Calu3 (cell line): ENCODE results near the gene SFTA2. TPM values are rescaled to one million over a fixed set of nuclear protein-coding genes. Genes with fewer than 3 reads are reported as not detected.
"Not testable (repeated sequence)": the region's sequence is repeated elsewhere in the genome, so short reads cannot be mapped to it uniquely, and the experiment has no call there.

ENCODE experiments used
- BruUV-seq: library from RNA; stranded (reverse); fragments of 400-500 nt; replicated peaks from 2 replicates; lab custom pipeline; 2021; lab: Mats Ljungman, UMichigan
- CTCF ChIA-PET: fragments of 300-600 bp; sonication (Branson Sonifier 250); formaldehyde crosslinking; loops from one replicate; lab custom pipeline; 2022; ENCODE audit warnings: antibody characterized with exemption; lab: Charles Lee
- DNase-seq: peaks from one replicate; pipeline ENCODE4 v3.0.0; 2022
- H3K27ac Mint-ChIP-seq: one replicate; pipeline ENCODE4 v1.8.0; 2022; ENCODE audit warnings: mixed read lengths; ENCODE audit not compliant: unreplicated experiment
- H3K27me3 Mint-ChIP-seq: one replicate; pipeline ENCODE4 v1.8.0; 2022; ENCODE audit warnings: mixed read lengths; ENCODE audit not compliant: unreplicated experiment
- H3K36me3 Mint-ChIP-seq: one replicate; pipeline ENCODE4 v1.8.0; 2022; ENCODE audit warnings: mild to moderate bottlenecking, moderate library complexity, mixed read lengths; ENCODE audit not compliant: insufficient read depth, unreplicated experiment
- H3K4me1 Mint-ChIP-seq: one replicate; pipeline ENCODE4 v1.8.0; 2022; ENCODE audit warnings: mild to moderate bottlenecking, low read depth, mixed read lengths; ENCODE audit not compliant: unreplicated experiment
- H3K4me3 Mint-ChIP-seq: one replicate; pipeline ENCODE4 v1.8.0; 2022; ENCODE audit warnings: mild to moderate bottlenecking, low read depth, moderate library complexity, mixed read lengths; ENCODE audit not compliant: unreplicated experiment
- H3K9me3 Mint-ChIP-seq: one replicate; pipeline ENCODE4 v1.8.0; 2022; ENCODE audit warnings: low read depth, mixed read lengths; ENCODE audit not compliant: unreplicated experiment
- intact Hi-C: fragments of 100-400 bp; cut with micrococcal nuclease; formaldehyde crosslinking; loops from one replicate; pipeline ENCODE4 v1.10.0; 2022; ENCODE audit not compliant: unreplicated experiment
- total RNA-seq: library from RNA; stranded (reverse); gene quantifications from 2 replicates; pipeline ENCODE4 v1.2.3, GENCODE V29; 2022
- TF ChIP-seq, protein P1 (sequence below): fragments of 200-600 bp; IDR thresholded peaks from one replicate; pipeline ENCODE4 v1.8.0; 2022; ENCODE audit warnings: antibody characterized with exemption; ENCODE audit not compliant: unreplicated experiment

SFTA2 gene
- total RNA-seq, 1 experiment from 2014 or later = 184 TPM

DNA sequence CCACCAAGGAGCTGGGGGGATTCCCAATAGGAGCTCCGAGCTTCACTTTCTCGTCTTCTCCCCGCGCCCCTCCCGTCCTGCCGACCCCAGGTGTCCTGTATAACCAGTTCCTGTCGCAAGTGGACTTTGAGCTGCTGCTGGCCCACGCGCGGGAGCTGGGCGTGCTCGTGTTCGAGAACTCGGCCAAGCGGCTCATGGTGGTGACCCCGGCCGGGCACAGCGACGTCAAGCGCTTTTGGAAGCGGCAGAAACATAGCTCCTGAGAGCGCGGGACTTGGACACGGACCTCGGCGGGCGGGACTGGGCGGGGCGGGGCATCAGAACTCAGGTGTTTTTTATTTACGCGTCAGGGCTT lies 18.3 kb downstream of the SFTA2 start:
- Mint-ChIP-seq H3K27ac (peak overlapping the region; percentile 71), H3K4me3 (peak overlapping the region; percentile 78), H3K4me1 (peaks cover 27% of the 10 kb centered on the region), H3K9me3 (no peaks in the 10 kb centered on the region), H3K36me3 (peaks cover 54% of the 10 kb centered on the region), H3K27me3 (no peaks in the 10 kb centered on the region)
- DNase-seq = no peak
- intact Hi-C loops = loop anchor here (2.0 kb wide), 1 partner anchor 165 kb away; no protein-coding TSS in a partner anchor
- BruUV-seq = no TSS peak
- CTCF ChIA-PET = interaction anchor here (0.6 to 6.0 kb wide), 37 partner anchors 9 to 1332 kb away, joined by 3 to 180 read pairs (median 5); partner anchors contain the start of genes DDR1 and PSORS1C1
- TF ChIP-seq, protein P1, sequence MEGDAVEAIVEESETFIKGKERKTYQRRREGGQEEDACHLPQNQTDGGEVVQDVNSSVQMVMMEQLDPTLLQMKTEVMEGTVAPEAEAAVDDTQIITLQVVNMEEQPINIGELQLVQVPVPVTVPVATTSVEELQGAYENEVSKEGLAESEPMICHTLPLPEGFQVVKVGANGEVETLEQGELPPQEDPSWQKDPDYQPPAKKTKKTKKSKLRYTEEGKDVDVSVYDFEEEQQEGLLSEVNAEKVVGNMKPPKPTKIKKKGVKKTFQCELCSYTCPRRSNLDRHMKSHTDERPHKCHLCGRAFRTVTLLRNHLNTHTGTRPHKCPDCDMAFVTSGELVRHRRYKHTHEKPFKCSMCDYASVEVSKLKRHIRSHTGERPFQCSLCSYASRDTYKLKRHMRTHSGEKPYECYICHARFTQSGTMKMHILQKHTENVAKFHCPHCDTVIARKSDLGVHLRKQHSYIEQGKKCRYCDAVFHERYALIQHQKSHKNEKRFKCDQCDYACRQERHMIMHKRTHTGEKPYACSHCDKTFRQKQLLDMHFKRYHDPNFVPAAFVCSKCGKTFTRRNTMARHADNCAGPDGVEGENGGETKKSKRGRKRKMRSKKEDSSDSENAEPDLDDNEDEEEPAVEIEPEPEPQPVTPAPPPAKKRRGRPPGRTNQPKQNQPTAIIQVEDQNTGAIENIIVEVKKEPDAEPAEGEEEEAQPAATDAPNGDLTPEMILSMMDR = no peak

DNA sequence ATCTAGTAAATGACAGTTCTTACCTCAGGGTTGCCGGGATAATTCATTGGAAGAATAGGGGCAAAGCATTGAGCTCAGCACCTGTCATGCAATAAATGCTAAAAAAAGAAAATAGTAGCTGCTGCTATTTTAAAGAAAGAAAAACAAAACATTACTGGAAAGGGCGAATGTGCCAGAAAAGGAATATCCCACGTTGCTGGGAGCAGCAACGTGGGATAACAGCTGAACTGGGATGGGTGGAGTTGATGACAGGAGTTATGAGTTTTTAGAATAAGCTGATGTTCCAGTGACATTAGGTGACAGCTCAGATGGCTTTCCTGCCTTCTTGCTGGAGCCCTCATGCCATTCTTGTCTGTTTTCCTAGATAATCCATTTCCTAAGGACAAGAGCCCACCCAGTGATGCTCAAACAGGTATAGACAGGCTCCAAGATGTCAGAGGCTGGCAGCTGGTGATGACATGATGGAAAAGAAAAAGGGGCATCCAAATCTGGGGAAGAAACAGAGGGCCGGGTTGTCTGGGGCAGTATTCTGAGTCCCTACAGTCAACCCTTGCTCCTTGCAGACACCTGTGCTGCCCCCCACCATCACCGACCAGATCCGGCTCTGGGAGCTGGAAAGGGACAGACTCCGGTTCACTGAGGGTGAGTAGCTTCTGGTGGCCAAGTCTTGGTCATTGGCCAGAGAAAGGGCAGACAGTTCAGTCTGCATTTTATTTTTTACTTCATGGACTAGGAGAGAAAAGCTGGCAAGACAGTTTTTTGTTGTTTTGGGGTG lies 19.0 kb downstream of the SFTA2 start:
- peak overlapping the region; percentile 78 for H3K4me3 Mint-ChIP-seq
- H3K27ac Mint-ChIP-seq = peak overlapping the region; percentile 71
- peaks cover 34% of the 10 kb centered on the region for H3K4me1 Mint-ChIP-seq
- H3K36me3 Mint-ChIP-seq = peaks cover 62% of the 10 kb centered on the region
- H3K9me3 Mint-ChIP-seq = no peaks in the 10 kb centered on the region
- BruUV-seq = no TSS peak
- no peak for DNase-seq
- intact Hi-C loops = no loop called here
- CTCF ChIA-PET = interaction anchor here (0.6 to 6.0 kb wide), 23 partner anchors 9 to 1333 kb away, joined by 3 to 180 read pairs (median 8); partner anchors contain the start of genes DDR1 and PSORS1C1
- H3K27me3 Mint-ChIP-seq = no peaks in the 10 kb centered on the region
- TF ChIP-seq, protein P1 = no peak

DNA sequence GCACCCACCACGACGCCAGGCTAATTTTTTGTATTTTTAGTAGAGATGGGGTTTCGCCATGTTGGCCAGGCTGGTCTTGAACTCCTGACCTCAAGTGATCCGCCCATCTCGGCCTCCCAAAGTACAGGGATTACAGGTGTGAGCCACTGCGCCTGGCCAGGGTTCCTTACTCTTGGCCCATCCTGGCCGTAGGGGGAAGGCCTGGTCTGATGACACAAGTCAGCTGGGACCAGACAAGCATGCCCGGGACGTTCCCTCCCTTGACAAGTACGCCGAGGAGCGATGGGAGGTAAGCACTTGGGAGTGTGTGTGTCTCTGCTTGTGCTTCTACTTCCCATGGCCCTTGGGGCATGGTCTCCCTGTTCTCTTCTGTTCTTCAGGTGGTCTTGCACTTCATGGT lies 21.5 kb downstream of the SFTA2 start:
- CTCF ChIA-PET = interaction anchor here (1.4 kb wide), 1 partner anchor 169 kb away, joined by 3 read pairs; no protein-coding TSS in a partner anchor
- H3K4me3 Mint-ChIP-seq, H3K27ac Mint-ChIP-seq, BruUV-seq, H3K27me3 Mint-ChIP-seq, H3K9me3 Mint-ChIP-seq, DNase-seq, intact Hi-C loops: not testable (repeated sequence)
- peaks cover 29% of the 10 kb centered on the region for H3K4me1 Mint-ChIP-seq
- peaks cover 67% of the 10 kb centered on the region for H3K36me3 Mint-ChIP-seq

DNA sequence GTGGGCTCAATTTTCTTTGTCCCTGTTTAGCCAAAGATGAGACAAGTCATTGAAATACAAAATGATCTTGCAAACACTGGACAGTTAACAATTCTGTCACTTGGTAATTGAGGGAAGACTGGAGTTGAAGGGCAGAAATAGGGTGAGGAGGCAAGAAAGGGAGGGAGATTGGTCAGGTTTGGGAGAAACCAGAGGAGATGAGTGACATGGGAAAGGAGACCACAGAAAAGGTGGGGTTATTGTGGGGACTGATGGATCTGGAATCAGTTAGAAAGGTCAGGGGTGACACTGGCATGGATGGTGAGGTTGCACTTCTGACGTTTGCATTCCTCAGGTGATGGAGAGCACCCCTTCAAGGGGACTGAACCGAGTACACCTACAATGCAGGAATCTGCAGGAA lies 23.3 kb downstream of the SFTA2 start:
- CTCF ChIA-PET = interaction anchor here (1.4 to 1.5 kb wide), 3 partner anchors 25 to 178 kb away, joined by 5 to 14 read pairs (median 7); partner anchors contain the start of gene DDR1
- Mint-ChIP-seq H3K36me3 (peaks cover 52% of the 10 kb centered on the region), H3K4me1 (peaks cover 17% of the 10 kb centered on the region), H3K27me3 (no peaks in the 10 kb centered on the region), H3K9me3 (no peaks in the 10 kb centered on the region), H3K27ac (peak overlapping the region; percentile 76), H3K4me3 (peak overlapping the region; percentile 97)
- intact Hi-C loops = no loop called here
- BruUV-seq = no TSS peak
- no peak for DNase-seq
- TF ChIP-seq, protein P1 = no peak
